CD4-positive, alpha-beta T cell (primary cell): Measurements from ENCODE around the gene TRAPPC13. TPM values are rescaled to one million over a fixed set of nuclear protein-coding genes. Genes with fewer than 3 reads are reported as not detected.

Source experiments
- ATAC-seq: fragments of 200-7000 bp; cut with Tn5 transposase; one replicate; pipeline ENCODE4 v1.10.0; 2022; ENCODE audit warnings: mild to moderate bottlenecking; ENCODE audit not compliant: poor library complexity
- CTCF ChIA-PET: fragments of 350-600 bp; sonication (Branson Sonifier 250); formaldehyde crosslinking; loops from one replicate; lab custom pipeline; 2021; ENCODE audit warnings: antibody characterized with exemption, inconsistent platforms; lab: Charles Lee
- POLR2A ChIA-PET: fragments of 350-600 bp; sonication (Branson Sonifier 250); formaldehyde crosslinking; loops from one replicate; lab custom pipeline; 2021; ENCODE audit warnings: antibody characterized with exemption, inconsistent platforms; lab: Charles Lee
- DNase-seq, 14 experiments: peaks; one replicate each; pipeline ENCODE4 v3.0.0-alpha.2; 2013 to 2020; ENCODE audit warnings: mixed read lengths in 2 of 14
- H3K27ac ChIP-seq, 2 donors: one replicate each; pipeline versions ENCODE4 v1.5.1 to v1.7.0; 2013; ENCODE audit warnings: low read length in 2 of 2, low read depth in 1 of 2, mild to moderate bottlenecking in 1 of 2
- H3K27me3 ChIP-seq, 2 experiments: 1 replicate in 1 of 2; 2 replicates in 1 of 2; pipeline versions ENCODE4 v1.6.1 to v1.7.0; 2013; ENCODE audit warnings: low read length in 2 of 2, control low read depth in 1 of 2, mild to moderate bottlenecking in 1 of 2, moderate library complexity in 1 of 2; ENCODE audit not compliant: insufficient read depth in 2 of 2, control insufficient read depth in 1 of 2
- H3K36me3 ChIP-seq: one replicate; pipeline ENCODE4 v1.6.1; 2013; ENCODE audit warnings: low read length, control low read depth; ENCODE audit not compliant: insufficient read depth
- H3K4me1 ChIP-seq: one replicate; pipeline ENCODE4 v1.6.1; 2013; ENCODE audit warnings: low read length, control low read depth; ENCODE audit not compliant: insufficient read depth
- H3K4me3 ChIP-seq: one replicate; pipeline ENCODE4 v1.5.1; 2013; ENCODE audit warnings: mild to moderate bottlenecking, low read length, moderate library complexity
- H3K9me3 ChIP-seq, 2 experiments: 1 replicate in 1 of 2; 2 replicates in 1 of 2; pipeline versions ENCODE4 v1.6.1 to v1.7.0; 2013; ENCODE audit warnings: low read length in 2 of 2, mild to moderate bottlenecking in 2 of 2, control low read depth in 1 of 2, moderate library complexity in 1 of 2; ENCODE audit not compliant: control insufficient read depth in 1 of 2, insufficient read depth in 1 of 2
- H3K27ac Mint-ChIP-seq: one replicate; pipeline ENCODE4 v1.8.0; 2020; ENCODE audit warnings: mixed read lengths
- H3K27me3 Mint-ChIP-seq: one replicate; pipeline ENCODE4 v1.8.0; 2021; ENCODE audit warnings: mixed read lengths
- H3K36me3 Mint-ChIP-seq: one replicate; pipeline ENCODE4 v1.8.0; 2021; ENCODE audit warnings: low read depth, mixed read lengths
- H3K4me1 Mint-ChIP-seq: one replicate; pipeline ENCODE4 v1.8.0; 2021; ENCODE audit warnings: low read depth, mixed read lengths
- H3K4me3 Mint-ChIP-seq: one replicate; pipeline ENCODE4 v1.8.0; 2020; ENCODE audit warnings: mild to moderate bottlenecking, mixed read lengths
- H3K9me3 Mint-ChIP-seq: one replicate; pipeline ENCODE4 v1.8.0; 2020; ENCODE audit warnings: mixed read lengths
- intact Hi-C, 2 experiments: fragments of 100-400 bp; cut with DNase I in 1 of 2; cut with micrococcal nuclease in 1 of 2; formaldehyde crosslinking; loops; one replicate each; pipeline versions ENCODE4 v1.15.1 to v1.9.0; 2023 to 2025; cut with DNase I, micrococcal nuclease
- total RNA-seq, 174 experiments: library from RNA in 2 of 174; stranded (reverse) in 2 of 174; gene quantifications; one replicate each; pipeline ENCODE4 v1.2.3 and lab custom pipeline; 2021 to 2026
- TF ChIP-seq, protein P1 (sequence below): fragments of 200-600 bp; IDR thresholded peaks from one replicate; pipeline ENCODE4 v1.8.0; 2022; ENCODE audit warnings: antibody characterized with exemption, mild to moderate bottlenecking

Gene TRAPPC13
- total RNA-seq, 2 experiments from 2014 or later = 11.2 to 14.4 TPM

DNA sequence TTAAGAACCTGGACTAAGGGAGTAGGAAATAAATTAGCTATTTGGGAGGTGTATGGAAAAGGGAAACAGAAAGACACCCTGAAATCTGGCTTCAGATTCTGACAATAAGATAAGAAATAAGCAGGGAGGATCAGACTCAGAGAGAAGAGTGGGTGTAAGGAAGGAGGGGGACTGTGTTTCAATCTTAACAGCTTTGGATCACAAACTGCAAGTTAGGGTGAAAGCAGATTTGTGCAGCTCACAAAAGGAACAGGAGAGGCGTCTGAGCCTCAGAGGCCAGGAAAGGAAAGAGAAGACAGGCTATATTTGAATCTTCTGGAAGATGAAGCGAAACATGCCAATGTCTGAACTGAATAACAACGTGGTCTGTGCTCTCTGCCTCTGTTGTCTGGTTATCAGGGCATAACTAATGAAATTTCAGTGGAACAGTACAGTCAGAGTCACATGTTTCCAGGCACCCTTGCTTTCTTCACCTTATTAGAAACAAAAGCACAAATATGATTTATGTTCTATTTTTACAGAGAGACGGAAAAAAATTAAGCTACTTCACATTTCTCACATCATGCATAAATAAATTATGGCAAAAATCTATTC is 70.4 kb downstream of the TRAPPC13 start:
- no peak overlapping the region for H3K4me3 Mint-ChIP-seq
- intact Hi-C loops = no loop called here
- peaks cover 17% of the 10 kb centered on the region for H3K4me1 Mint-ChIP-seq
- peaks cover 64% of the 10 kb centered on the region for H3K36me3 Mint-ChIP-seq
- no peak overlapping the region for H3K27ac ChIP-seq
- no peaks in the 10 kb centered on the region for H3K27me3 Mint-ChIP-seq
- DNase-seq (no peak), ATAC-seq (no peak)
- TF ChIP-seq, protein P1, sequence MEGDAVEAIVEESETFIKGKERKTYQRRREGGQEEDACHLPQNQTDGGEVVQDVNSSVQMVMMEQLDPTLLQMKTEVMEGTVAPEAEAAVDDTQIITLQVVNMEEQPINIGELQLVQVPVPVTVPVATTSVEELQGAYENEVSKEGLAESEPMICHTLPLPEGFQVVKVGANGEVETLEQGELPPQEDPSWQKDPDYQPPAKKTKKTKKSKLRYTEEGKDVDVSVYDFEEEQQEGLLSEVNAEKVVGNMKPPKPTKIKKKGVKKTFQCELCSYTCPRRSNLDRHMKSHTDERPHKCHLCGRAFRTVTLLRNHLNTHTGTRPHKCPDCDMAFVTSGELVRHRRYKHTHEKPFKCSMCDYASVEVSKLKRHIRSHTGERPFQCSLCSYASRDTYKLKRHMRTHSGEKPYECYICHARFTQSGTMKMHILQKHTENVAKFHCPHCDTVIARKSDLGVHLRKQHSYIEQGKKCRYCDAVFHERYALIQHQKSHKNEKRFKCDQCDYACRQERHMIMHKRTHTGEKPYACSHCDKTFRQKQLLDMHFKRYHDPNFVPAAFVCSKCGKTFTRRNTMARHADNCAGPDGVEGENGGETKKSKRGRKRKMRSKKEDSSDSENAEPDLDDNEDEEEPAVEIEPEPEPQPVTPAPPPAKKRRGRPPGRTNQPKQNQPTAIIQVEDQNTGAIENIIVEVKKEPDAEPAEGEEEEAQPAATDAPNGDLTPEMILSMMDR = no peak
- ChIA-PET POLR2A (interaction anchor here (1.1 kb wide), 1 partner anchor 23 kb away, joined by 3 read pairs; no protein-coding TSS in a partner anchor), CTCF (interaction anchor here (1.2 kb wide), 1 partner anchor 34 kb away, joined by 3 read pairs; no protein-coding TSS in a partner anchor)
- H3K4me3 ChIP-seq = no peak overlapping the region
- H3K27me3 ChIP-seq = no peaks in the 10 kb centered on the region
- H3K4me1 ChIP-seq = no peaks in the 10 kb centered on the region
- H3K9me3 ChIP-seq = no peaks in the 10 kb centered on the region
- no peaks in the 10 kb centered on the region for H3K9me3 Mint-ChIP-seq
- no peak overlapping the region for H3K27ac Mint-ChIP-seq
- peaks cover 63% of the 10 kb centered on the region for H3K36me3 ChIP-seq

DNA sequence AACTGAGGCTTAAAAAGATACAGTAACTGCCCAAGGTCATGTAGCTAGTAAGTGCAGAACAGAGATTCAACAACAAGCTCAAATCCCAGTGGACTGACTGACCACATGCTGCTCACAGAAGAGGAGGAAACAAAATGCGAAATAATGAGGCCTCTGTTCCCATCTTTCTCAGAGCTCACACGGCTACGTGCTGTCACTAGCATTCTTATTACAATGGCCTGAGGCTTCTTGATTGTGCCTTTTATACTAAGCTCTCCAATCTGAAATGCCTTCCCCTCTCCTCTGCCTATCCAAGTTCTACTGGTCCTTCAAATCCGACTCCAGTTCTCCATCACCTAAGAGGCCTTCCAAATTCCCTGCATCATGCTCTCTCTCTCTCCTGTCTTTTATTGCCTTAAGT is 71.1 kb downstream of the TRAPPC13 start:
- Histone ChIP-seq H3K36me3 (peaks cover 58% of the 10 kb centered on the region), H3K27me3 (no peaks in the 10 kb centered on the region), H3K9me3 (no peaks in the 10 kb centered on the region), H3K4me3 (no peak overlapping the region), H3K4me1 (no peaks in the 10 kb centered on the region), H3K27ac (no peak overlapping the region)
- peaks cover 15% of the 10 kb centered on the region for H3K4me1 Mint-ChIP-seq
- H3K36me3 Mint-ChIP-seq = peaks cover 64% of the 10 kb centered on the region
- DNase-seq (no peak), ATAC-seq (no peak)
- intact Hi-C loops = no loop called here
- TF ChIP-seq, protein P1 = no peak
- no peaks in the 10 kb centered on the region for H3K9me3 Mint-ChIP-seq
- no peak overlapping the region for H3K27ac Mint-ChIP-seq
- H3K4me3 Mint-ChIP-seq = no peak overlapping the region
- no peaks in the 10 kb centered on the region for H3K27me3 Mint-ChIP-seq
- ChIA-PET CTCF (interaction anchor here (1.2 kb wide), 1 partner anchor 33 kb away, joined by 3 read pairs; no protein-coding TSS in a partner anchor), POLR2A (interaction anchor here (1.1 kb wide), 1 partner anchor 23 kb away, joined by 3 read pairs; no protein-coding TSS in a partner anchor)

DNA sequence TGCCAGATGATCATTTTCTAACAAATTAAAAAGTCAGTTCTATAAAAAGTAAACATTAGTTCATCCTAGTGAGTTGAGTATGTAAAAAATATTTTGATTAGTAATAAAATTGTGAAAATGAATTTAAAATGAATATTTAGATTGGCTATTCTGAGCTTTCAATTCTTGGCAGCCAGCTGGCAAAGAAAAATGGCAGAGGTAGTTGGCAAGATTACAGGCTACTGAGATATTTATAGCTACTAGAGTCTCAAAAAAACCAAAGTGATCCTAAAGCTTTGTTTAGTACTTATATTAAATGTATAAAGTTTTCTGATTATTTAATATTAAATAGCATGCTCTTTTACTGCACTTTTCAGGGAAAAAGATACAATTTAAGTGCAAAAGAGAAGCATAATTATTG is 72.1 kb downstream of the TRAPPC13 start:
- H3K4me1 Mint-ChIP-seq = peaks cover 12% of the 10 kb centered on the region
- H3K27ac Mint-ChIP-seq = no peak overlapping the region
- no peak overlapping the region for H3K4me3 Mint-ChIP-seq
- no peaks in the 10 kb centered on the region for H3K27me3 Mint-ChIP-seq
- POLR2A ChIA-PET = no interaction called here
- intact Hi-C loops = no loop called here
- H3K36me3 ChIP-seq = peaks cover 60% of the 10 kb centered on the region
- CTCF ChIA-PET = no interaction called here
- H3K4me1 ChIP-seq = no peaks in the 10 kb centered on the region
- no peak overlapping the region for H3K27ac ChIP-seq
- H3K4me3 ChIP-seq = no peak overlapping the region
- TF ChIP-seq, protein P1 = no peak
- no peaks in the 10 kb centered on the region for H3K9me3 Mint-ChIP-seq
- ATAC-seq (no peak), DNase-seq (no peak)
- H3K27me3 ChIP-seq = no peaks in the 10 kb centered on the region
- H3K36me3 Mint-ChIP-seq = peaks cover 66% of the 10 kb centered on the region
- H3K9me3 ChIP-seq = no peaks in the 10 kb centered on the region
